Colonic mucosa (tissue), 4 donors: ENCODE measurements around the gene RAB35. TPM values are rescaled to one million over a fixed set of nuclear protein-coding genes. Genes with fewer than 3 reads are reported as not detected.

Experiments used
- DNase-seq: peaks from one replicate; pipeline ENCODE4 v3.0.0-alpha.2; 2020
- H3K27ac ChIP-seq: fragments of 200-600 bp; one replicate; pipeline ENCODE4 v1.8.0; 2021
- H3K27me3 ChIP-seq: fragments of 200-600 bp; one replicate; pipeline ENCODE4 v1.8.0; 2021
- H3K36me3 ChIP-seq: fragments of 200-600 bp; one replicate; pipeline ENCODE4 v1.8.0; 2021
- H3K4me1 ChIP-seq: fragments of 200-600 bp; one replicate; pipeline ENCODE4 v1.8.0; 2021; ENCODE audit warnings: mild to moderate bottlenecking
- H3K4me3 ChIP-seq: fragments of 200-600 bp; one replicate; pipeline ENCODE4 v1.8.0; 2021
- H3K9ac ChIP-seq, 2 donors: one replicate each; pipeline ENCODE4 v1.7.0; 2013; ENCODE audit warnings: control low read depth in 2 of 2, low read depth in 2 of 2, low read length in 2 of 2
- H3K9me3 ChIP-seq: fragments of 200-600 bp; one replicate; pipeline ENCODE4 v1.8.0; 2021
- CTCF ChIP-seq: fragments of 200-600 bp; IDR thresholded peaks from one replicate; pipeline ENCODE4 v1.8.0; 2022; ENCODE audit warnings: antibody characterized with exemption, mild to moderate bottlenecking
- intact Hi-C: fragments of 100-400 bp; cut with DNase I; formaldehyde crosslinking; loops from one replicate; pipeline ENCODE4 v1.14.1; 2022
- total RNA-seq, 2 donors: library from RNA; stranded (reverse); fragmentation: NEBNext Ultra II Directional in 1 of 2; extraction: Animal tissue kit (Norgen Biotek cat#: 25700) in 1 of 2; gene quantifications; one replicate each; pipeline ENCODE4 v1.2.1, GENCODE V29; 2021
- donor health status: healthy.
- donor health status: DM: no; HTN: no; CAD: no.
- donor health status: DM: no; HTN: no; CAD: no.

The RAB35 gene
- total RNA-seq, 2 donors from 2014 or later: 46.4 to 61.9 TPM

DNA sequence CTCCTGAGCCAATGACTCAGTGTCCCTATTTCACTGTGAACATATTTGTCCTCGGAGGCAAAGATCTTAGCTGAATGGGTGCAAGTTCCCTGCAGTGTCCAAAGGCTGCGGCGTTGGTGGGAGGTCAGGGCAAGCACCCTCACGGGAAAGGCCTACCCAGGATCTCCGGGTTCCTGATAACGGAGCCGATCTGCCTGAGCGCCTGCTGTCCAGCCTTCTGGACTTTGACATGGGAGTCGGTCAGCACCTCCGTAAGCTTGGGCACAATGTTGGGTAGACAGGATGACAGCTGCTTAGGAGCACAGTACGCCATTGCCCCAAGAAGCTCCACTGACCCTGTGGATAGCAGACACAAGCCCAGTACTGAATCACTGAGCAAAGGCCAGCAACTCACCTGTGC is 31.5 kb upstream of the RAB35 start:
- no peak overlapping the region for H3K27ac ChIP-seq
- DNase-seq: no peak
- no peak for TF ChIP-seq CTCF
- H3K36me3 ChIP-seq: peaks cover 23% of the 10 kb centered on the region
- H3K4me3 ChIP-seq: no peak overlapping the region
- H3K9me3 ChIP-seq: no peaks in the 10 kb centered on the region
- intact Hi-C loops: no loop called here
- no peaks in the 10 kb centered on the region for H3K4me1 ChIP-seq
- no peak overlapping the region for H3K9ac ChIP-seq
- no peaks in the 10 kb centered on the region for H3K27me3 ChIP-seq

DNA sequence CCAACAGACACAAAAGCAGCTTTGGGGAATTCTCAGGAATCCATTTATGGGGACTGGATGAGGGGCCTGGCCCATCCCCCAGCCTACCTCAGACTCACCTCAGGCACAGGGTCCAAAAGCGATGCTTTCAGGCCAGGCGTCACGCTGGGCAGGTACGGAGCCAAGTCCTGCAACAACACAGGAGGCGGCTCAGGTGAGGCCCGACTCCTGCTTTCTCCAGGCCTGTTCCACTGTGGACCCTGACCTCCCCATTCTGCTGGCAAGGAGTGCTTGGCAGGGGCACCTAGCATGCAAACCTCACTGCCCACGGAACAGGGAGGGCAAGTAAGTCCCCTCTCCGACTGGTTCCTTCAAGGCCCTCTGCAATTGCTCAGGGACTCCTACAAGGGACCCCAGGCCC is 28.6 kb upstream of the RAB35 start:
- Histone ChIP-seq H3K36me3 (peaks cover 30% of the 10 kb centered on the region), H3K4me3 (no peak overlapping the region), H3K27me3 (no peaks in the 10 kb centered on the region), H3K9me3 (no peaks in the 10 kb centered on the region), H3K9ac (no peak overlapping the region), H3K4me1 (no peaks in the 10 kb centered on the region), H3K27ac (no peak overlapping the region)
- DNase-seq: no peak
- intact Hi-C loops: no loop called here
- no peak for TF ChIP-seq CTCF

GRCh38 chr12:120144215-120144614 is 27.7 kb upstream of the RAB35 start:
- peaks cover 30% of the 10 kb centered on the region for H3K36me3 ChIP-seq
- no peak for TF ChIP-seq CTCF
- no peak for DNase-seq
- intact Hi-C loops: no loop called here
- no peak overlapping the region for H3K27ac ChIP-seq
- H3K27me3 ChIP-seq: no peaks in the 10 kb centered on the region
- no peak overlapping the region for H3K9ac ChIP-seq
- H3K4me1 ChIP-seq: no peaks in the 10 kb centered on the region
- no peaks in the 10 kb centered on the region for H3K9me3 ChIP-seq
- no peak overlapping the region for H3K4me3 ChIP-seq

DNA sequence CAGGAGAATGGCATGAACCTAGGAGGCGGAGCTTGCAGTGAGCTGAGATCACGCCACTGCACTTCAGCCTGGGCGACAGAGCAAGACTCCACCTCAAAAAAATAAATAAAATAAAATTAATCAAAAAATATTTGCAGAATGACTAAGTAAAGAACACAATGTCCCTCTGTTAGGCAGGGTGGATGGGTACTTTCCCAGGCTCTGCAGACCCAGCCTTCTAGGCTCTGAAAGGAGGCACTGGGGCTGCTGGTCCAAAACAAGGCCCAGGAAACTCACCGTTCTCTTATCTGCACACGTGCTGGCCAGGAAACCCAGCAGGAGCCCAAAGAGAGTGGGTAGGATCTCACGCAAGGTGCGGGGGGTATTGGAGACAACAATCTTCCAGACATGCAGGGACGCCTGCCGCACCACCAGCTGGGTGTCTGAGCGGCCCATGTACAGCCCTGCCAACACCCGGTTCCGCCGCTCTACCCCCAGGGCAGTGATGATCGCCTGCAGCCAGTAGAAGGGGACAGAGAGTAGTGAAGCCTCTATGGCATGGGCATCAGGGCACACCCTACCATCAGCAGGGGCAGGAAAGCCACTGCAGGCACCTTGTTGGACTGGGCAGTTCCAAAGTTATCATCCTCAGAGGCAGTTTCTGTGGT is 25.8 kb upstream of the RAB35 start:
- DNase-seq: no peak
- Histone ChIP-seq H3K36me3 (peaks cover 37% of the 10 kb centered on the region), H3K9ac (no peak overlapping the region), H3K27me3 (no peaks in the 10 kb centered on the region), H3K27ac (no peak overlapping the region), H3K4me1 (no peaks in the 10 kb centered on the region), H3K4me3 (no peak overlapping the region), H3K9me3 (no peaks in the 10 kb centered on the region)
- no peak for TF ChIP-seq CTCF
- intact Hi-C loops: no loop called here

DNA sequence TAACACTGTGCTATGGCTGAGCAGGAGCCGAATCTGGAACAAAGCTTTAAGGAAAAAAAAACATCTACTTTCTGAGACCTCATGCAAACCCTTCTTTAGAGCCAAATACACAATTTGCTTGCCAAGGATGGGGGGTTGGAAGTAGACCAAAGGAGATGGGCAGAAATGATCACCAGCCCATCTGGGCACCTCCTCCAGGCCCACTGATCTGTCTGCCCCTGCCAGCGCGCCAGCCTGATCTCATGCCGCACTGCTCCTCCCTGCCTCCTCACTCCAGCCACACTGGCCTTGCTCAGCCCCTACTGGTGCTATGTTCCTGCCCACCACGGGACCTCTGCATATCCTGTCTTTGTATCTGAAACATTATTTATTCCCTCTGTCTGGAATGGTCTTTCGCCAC is 24.8 kb upstream of the RAB35 start:
- peaks cover 41% of the 10 kb centered on the region for H3K36me3 ChIP-seq
- no peak overlapping the region for H3K4me3 ChIP-seq
- H3K27ac ChIP-seq: no peak overlapping the region
- no peaks in the 10 kb centered on the region for H3K9me3 ChIP-seq
- no peaks in the 10 kb centered on the region for H3K27me3 ChIP-seq
- DNase-seq: no peak
- no peak overlapping the region for H3K9ac ChIP-seq
- intact Hi-C loops: no loop called here
- no peaks in the 10 kb centered on the region for H3K4me1 ChIP-seq
- TF ChIP-seq CTCF: no peak
